OCI-LY7 (cell line): ENCODE measurements around the gene MLST8.

Experiments used
- CTCF ChIP-seq: fragments of 200-600 bp; sonication (generic); conservative IDR thresholded peaks from 2 replicates; pipeline ENCODE4 v1.5.1; 2014; ENCODE audit warnings: mild to moderate bottlenecking, antibody characterized with exemption, low read length, moderate library complexity, mixed read lengths
- EZH2phosphoT487 ChIP-seq: fragments of 200-600 bp; sonication (generic); IDR thresholded peaks from 2 replicates; pipeline ENCODE4 v1.6.1; 2018; ENCODE audit warnings: low read depth, borderline replicate concordance, mild to moderate bottlenecking, mixed run types, antibody characterized with exemption, low read length, moderate library complexity, mixed read lengths

- TF ChIP-seq CTCF (no peak), EZH2phosphoT487 (no peak)
Measured at GRCh38 chr16:2173916-2174315, 31.3 kb upstream of the MLST8 start.
